ENCODE data around the gene GPA33.

The GPA33 gene, protein sequence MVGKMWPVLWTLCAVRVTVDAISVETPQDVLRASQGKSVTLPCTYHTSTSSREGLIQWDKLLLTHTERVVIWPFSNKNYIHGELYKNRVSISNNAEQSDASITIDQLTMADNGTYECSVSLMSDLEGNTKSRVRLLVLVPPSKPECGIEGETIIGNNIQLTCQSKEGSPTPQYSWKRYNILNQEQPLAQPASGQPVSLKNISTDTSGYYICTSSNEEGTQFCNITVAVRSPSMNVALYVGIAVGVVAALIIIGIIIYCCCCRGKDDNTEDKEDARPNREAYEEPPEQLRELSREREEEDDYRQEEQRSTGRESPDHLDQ

DNA sequence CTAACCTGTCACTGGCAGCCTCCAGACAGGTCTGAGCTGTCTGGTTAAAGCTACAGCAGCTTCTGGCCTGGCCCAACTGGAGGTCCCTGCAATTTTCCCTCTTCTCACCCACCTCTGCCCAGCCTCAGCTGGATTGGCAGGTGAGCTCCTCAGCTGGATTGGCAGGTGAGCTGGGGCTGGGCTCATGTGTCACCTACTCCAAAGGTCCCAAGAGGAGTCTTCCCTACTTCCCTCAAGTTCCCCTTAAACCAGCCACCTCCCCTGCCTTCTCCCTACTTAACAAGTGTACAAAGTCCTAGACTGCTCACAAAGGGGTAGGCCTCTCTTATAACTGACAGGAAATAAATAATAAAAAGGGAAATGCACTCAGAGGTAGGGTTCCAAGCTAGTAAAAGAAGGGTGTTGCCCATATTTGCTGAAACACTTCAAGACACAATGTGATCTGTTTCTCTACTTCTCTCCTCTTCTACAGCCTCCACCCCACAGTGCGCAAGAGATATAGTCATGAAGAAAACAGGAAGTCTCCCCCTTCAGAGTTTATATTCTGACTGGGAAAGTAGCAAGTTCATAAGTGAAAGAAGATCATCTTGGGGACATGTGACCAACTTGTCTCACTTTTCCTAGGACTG is at the start of gene GPA33:
Gene GPA33 (minus strand): TSS at position 64 of the 629 bp plus-strand sequence. CDS start 90 bp downstream, outside the sequence.
- DNase-seq = no peak

DNA sequence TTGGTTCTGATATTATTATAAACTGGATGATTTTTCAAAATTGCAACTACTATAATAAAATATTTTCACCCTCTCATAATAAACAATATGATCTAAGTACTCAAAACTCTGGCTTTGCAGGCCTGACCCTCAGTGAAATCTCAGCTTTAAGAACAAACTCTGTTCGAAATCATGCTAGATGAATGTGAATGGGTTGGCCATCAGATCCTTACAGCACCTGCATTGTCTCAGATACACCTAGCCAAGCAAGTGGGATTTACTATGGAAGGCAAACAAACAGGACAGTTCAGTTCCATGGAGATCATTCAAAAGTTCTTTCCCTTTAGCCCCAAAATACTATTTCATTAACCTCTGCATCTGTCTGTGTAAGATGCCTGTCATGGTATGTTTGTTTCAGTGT is 48.5 kb upstream of the GPA33 start:
- no peak for DNase-seq

DNA sequence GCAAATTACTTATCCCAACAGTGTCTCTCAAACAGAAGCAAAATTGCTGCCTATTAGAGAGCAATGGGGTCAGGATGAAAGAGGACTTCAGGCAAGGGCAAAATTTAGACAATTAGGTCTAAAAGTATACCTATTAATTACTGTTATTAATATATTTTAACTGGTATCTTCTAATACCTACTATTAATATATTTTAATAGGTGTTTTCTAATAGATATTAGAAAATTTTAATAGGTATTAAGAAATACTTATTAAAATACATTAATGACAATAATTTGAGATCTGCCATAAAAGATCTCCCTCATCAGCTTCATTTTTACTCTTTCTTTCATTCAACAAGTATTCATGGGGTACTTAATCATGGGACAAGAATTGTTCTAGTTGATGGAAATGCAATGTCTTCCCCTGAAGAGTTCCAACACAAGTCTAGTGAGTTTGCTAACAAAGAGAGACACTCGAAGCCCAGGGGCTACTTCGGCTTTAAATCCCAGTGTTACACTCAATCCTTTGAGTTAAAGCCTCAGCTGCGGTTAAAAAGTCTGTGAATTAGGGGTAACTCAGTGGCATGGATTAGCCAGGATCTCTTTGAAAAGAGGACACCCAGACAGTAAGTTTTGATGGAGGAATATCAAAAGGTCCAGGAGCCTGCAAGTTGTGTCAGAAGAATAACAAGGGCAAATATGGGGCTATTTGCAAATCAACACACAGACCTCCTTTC is 47.8 kb upstream of the GPA33 start:
- no peak for DNase-seq

DNA sequence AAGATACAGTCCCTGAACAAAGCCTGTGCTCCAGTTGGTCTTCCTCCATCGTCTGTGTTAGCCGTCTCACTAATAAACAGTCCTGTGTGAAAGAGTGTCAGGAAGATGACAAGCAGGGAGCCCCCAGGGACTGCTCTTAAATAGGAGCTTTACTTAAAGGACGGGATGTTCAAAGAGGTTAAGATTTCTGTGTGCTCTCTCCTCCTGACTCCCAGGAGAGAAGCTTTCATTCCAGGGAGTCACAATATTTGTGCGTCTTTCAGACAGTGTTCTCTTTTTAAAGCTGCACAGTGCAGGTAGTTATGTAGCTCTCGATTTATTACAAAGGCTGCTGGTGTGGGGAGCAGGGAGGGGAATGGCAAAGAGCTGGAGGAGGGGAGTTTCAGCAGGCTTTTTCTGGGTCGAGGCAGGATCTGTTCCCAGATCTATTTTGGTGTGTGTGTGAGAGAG is 47.2 kb upstream of the GPA33 start:
- peak; percentile 28 for DNase-seq

DNA sequence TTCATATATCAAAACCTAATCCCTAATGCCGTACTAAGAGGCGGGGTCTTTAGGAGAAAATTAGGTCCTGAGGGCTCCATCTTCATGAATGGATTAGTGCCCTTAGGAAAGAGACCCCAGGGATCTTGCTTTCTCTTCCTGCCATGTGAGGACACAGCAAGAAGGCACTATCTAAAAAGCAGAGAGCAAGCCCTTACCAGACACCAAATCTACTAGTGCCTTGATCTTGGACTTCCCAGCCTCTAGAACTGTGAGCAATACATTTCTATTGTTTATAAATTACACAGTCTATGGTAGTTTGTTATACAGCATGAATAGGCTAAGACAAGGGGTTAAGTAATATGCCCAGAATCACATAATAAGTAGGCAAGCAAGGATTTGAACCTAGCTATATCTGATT is 46.6 kb upstream of the GPA33 start:
- no peak for DNase-seq

DNA sequence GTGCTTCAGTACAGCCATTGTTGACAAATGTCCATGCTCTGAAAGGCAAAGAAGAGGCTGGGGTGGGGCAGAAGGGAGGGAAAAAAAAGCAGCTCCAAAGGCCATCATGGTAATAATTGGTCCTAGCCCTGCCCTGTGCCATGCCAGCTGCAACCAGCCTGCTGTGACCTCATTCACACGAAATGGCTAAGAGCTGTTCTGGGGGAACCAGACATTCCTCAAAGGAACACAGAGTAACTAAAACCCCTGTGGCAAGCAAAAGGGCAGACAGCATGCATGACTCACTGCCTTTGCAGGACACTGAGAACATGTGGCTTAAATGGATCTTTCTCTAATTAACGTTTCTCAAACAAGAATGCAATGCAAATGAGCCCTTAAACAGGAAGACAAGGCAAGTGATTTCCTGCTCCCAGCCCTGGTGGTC is 46.0 kb upstream of the GPA33 start:
- no peak for DNase-seq

DNA sequence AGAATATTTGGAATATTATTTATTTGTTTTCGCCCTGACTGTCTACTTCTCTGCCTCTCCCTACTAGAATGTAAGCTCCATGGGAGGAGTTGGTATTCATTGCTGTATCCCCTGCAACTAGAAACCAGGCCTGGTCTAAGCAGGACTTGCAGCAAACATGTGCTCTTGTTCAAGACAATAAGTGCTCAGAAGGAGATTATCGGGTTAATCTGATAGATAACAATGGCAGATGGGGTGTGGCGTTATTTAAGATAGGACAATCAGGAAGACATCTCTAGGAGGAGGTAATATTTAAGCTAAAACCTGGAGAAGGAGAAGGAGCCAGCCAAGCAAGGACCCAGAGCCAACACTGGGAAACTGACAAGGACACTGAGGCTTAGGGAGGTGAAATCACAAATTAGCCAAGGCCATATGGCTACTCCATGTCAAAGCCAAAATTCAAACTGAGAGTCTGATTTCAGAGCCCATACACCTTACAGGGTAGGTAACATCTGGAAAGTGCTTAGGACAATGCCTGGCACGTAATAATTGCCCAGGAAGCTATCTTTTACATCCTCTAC is 45.2 kb upstream of the GPA33 start:
- DNase-seq = peak; percentile 70

DNA sequence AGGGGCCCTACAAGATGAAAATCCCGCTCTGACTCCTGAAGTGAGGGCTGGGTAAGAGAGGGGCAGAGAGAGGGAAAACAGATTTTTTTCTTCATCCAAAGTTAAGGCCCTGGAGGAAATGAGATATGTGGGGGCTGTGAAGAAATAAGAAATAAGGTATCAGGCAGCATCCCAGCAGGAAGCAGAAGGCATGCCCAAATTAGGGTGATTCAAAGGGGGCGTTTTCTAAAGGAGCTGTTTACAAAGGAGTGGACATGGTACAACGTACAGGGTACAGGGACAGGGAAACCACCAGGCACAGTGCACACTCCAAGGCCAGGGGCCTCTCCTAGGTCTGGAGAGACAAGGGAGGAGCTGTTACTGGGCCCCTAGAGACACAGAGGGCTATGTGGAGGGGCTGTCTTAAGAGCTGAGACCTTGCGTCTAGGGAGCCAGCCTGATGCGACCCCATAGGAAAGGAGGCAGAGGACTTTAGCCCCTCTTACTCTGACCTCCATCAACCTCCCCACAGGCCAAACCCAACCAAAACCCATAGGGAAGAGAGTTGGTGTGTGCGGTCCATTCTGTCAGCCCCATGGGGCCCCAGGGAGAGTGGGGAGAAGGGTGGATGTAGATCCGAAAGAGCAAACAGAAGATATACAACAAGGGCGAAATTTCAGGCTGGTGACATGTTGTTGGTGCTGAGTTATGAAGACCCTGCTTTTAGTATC is 42.3 kb upstream of the GPA33 start:
- no peak for DNase-seq

DNA sequence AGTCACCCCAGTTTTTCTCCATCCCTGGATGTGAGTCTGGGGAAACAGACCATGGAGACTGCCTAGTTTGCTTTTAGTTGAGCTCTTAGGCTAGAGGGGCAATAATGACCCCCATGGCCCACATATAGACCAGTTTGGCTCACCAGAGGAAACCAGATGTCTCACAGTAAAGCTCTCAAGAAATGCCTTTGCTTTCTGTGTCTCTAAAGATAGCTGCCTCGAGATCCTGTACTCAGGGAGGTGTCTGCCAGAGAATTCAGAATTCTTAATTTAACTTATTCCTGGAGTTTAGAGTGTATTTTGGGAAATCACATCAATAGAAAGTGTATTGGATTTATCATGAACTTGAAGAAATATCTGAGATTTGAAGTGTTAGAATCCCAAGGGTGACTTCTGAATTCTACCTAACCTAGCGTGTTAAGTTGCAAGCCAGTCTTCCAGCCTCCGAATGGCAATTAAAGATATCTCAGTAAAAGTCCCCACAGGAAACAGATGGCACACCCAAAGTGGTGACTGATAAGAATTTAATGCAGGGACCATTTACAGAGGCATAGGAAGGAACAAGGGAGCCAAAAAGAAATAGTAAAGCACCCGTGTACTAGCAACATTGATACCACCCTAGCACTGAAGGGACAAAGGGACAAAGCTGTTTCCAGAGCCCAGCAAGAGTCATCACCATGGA is 40.8 kb upstream of the GPA33 start:
- no peak for DNase-seq

DNA sequence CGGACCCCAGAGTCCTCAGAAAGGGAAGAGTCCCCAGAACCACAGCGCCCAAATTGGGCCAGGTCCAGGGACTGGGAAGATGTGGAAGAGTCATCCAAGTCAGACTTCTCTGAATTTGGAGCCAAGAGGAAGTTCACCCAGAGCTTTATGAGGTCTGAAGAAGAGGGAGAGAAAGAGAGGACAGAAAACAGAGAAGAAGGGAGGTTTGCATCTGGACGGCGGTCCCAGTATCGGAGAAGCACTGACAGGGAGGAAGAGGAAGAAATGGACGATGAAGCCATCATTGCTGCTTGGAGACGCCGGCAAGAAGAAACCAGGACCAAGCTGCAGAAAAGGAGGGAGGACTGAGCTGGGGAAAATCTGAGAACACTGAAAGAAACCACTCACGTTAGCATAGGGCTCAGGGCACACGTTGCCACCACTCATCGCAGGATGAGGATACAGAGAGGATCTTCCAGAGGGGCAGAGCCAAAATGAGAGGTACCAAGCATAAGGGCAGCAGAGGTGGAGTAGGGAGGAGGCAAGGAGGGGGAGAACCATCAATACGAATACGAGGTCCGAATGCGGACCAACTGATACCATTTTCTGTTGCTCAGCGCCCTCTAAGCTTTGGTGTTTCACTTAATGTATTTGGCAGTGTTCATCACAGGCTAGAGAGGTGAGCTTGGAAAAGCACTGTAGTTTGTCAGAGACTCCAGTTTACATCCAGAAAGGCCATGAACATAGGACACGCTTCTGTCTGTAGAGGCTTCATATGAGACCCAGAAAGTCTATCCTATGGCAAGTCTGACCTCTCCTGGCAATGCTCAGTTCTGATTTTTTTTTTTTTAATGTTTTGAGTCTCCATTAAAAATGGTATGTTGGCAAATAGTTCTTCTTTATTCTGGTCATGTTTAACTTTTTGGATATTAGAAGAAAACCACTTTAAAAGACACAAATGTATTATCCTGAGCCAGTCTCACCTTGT is 38.4 kb upstream of the GPA33 start:
- DNase-seq = peak; percentile 7

DNA sequence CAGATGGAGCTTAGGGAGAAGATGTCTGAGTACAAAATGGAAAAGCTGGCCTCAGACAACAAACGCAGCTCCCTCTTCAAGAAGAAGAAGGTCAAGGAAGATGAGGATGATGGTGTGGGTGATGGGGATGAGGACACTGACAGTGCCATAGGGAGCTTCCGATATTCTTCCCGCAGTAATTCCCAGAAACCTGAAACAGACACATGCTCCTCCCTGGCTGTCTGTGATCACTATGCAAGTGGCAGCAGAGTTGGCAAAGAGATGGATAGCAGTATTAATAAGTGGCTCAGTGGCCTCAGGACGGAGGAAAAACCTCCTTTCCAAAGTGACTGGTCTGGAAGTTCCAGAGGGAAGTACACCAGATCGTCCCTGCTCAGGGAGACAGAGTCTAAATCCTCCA is 37.5 kb upstream of the GPA33 start:
- DNase-seq = no peak

DNA sequence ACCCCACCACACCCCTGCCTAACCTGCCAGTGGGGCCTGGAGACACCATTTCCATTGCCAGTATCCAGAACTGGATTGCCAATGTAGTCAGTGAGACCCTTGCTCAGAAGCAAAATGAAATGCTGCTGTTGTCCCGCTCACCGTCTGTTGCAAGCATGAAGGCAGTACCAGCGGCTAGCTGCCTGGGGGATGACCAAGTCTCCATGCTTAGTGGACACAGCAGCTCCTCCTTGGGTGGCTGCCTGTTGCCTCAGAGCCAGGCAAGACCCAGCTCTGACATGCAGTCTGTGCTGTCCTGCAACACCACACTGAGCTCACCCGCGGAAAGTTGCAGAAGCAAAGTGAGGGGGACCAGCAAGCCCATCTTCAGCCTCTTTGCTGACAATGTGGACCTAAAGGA is 37.1 kb upstream of the GPA33 start:
- no peak for DNase-seq

DNA sequence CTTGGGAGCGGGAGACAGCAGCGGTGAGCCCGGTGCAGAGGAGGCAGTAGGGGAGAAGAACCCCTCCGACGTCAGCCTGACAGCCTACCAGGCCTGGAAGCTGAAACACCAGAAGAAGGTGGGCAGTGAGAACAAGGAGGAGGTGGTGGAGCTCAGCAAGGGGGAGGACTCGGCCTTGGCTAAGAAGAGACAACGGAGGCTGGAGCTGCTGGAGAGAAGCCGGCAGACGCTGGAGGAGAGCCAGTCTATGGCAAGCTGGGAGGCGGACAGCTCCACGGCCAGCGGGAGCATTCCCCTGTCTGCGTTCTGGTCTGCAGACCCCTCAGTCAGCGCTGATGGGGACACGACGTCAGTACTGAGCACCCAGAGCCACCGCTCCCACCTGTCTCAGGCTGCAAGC is 36.6 kb upstream of the GPA33 start:
- no peak for DNase-seq

DNA sequence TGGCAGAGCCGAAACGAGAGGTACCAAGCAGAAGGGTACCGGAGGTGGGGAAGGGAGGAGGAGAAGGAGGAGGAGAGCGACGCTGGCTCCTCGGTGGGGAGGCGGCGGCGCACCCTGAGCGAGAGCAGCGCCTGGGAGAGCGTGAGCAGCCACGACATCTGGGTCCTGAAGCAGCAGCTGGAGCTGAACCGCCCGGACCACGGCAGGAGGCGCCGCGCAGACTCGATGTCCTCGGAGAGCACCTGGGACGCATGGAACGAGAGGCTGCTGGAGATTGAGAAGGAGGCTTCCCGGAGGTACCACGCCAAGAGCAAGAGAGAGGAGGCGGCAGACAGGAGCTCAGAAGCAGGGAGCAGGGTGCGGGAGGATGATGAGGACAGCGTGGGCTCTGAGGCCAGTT is 36.1 kb upstream of the GPA33 start:
- no peak for DNase-seq

DNA sequence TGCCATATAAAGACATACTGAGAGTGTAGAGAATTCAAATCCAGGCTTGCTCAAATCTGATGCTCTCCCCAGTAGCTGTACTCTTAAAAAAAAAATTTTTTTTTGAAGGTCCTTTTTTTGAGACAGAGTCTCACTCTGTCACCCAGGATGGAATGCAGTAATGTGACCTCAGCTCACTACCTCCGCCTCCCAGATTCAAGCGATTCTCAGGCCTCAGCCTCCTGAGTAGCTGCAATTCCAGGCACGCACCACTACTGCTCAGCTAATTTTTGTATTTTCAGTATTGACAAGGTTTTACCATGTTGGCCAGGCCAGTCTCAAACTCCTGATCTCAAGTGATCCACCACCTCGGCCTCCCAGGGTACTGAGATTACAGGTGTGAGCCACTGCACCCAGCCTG is 32.4 kb upstream of the GPA33 start:
- DNase-seq = no peak

DNA sequence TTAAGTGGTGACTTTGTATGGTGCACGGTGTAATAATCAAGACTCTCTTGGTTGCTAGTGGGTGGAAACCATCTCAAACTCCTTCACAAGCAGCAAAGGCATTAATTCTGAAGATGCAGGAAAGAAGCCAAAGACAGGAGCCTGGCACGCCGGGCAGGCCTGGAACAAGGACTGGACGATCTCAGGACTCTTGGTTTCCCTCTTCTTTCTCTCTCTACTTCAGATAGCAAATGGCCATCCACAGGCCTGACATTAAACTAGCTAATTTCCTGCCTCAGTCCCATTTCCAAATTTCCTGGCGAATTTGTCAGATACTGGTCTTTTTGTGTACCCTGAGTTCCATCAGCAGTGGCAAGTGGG is 31.9 kb upstream of the GPA33 start:
- no peak for DNase-seq

DNA sequence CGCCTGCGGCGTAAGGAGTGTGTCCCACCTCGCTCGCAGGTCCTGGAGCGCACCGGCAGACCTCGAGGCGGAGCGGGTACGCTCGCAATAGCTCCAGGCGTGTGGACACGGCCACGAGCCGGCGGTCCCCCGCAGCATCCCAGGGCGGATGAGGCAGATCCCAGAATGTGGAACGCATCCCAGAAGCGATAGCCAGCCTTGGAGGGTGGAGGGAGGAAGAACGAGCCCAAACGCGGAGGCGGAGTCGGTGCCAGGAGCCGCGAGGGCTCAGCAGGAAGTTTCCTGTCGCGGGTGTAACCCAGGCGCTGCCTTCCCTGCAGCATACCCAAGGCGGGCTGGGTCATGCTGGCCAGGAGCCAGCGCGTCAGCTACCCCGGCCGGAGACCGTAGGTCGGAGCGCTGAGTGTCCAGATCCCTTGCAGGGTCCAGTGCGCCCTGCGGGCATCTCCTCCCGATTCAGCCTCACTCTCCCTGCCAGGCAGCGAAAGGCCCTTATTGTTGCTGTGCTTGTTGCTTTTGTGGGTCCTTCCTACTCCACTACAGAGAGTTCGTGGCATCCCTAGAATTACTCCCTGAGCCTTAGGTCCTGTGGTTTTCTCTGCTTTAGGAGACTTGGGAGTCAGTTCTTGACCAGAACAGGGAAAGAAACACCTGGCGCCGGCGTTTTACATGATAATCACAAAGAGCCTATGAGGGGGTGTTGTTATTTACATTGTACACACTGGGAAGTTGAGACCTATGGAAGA is 31.4 kb upstream of the GPA33 start:
- no peak for DNase-seq

DNA sequence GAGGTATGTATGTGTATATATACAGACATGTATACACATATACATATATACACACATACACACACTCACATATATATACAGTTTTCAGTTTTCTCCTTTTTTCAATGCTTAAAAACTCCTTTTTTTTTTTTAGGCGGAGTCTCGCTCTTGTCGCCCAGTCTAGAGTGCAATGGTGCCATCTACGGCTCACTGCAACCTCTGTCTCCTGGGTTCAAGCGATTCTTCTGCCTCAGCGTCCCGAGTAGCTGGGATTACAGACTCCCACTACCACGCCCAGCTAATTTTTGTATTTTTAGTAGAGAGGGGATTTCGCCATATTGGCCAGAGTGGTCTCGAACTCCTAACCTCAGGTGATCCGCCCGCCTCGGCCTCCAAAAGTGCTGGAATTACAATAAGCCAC is 30.7 kb upstream of the GPA33 start:
- no peak for DNase-seq

DNA sequence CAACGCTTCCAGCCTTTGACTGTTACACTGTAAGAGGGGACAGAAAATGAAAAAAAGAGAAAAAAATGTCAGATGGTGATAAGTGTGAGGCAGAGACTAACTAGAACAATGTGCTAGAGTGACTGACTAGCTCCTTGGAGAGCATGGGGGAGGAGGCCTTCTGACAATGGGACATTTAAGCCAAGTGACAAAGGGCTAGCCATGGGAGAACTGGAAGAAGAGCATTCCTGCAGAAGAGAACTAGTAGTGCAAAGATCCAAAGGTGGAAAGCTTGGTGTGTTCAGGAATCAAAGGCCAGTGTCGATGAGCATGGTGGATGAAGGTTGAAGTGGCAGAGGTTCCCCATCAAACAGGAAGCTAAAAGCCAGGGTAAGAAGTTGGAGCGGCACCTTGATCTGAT is 29.5 kb upstream of the GPA33 start:
- no peak for DNase-seq

DNA sequence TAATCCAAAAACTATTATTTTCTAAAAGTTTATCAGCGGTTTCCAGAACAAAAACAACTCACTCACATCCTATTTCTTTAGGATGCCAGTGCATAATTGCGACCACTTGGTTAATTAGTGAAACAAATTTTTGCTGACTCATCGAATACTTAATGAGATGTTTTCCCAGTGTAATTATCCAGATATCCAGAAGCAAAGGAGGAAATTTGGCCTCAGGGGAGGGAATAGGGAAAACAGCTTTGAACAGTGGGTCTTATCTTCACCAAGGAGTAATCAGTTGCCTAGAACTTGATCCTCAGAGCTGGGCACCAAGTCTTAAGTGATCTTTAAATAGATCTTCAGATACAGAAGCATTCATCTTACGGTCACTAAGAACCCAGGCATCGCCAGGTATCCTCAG is 28.0 kb upstream of the GPA33 start:
- DNase-seq = no peak

DNA sequence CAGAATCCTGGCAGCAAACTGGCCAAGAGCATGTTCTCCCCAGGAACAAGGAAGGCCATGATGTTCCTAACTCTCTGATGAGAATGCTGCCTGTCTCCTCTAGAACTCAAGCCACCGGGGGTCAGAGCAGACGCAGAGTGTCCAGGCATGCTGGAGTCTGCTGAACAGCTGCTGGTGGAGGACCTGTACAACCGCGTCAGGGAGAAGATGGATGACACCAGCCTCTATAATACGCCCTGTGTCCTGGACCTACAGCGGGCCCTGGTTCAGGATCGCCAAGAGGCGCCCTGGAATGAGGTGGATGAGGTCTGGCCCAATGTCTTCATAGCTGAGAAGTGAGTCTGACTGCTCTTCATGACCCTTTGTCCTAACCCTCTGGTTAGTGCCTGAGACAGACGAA is 27.0 kb upstream of the GPA33 start:
- DNase-seq = no peak

All from NCI-H2171 treated with DMSO at 0.1 percent for 48 hours (cell line).